Stomach (tissue), 4 donors: Measurements from ENCODE around the gene RAPGEF1.

ENCODE experiments used
- CTCF ChIP-seq, 7 experiments: fragments of 450-650 bp in 4 of 7; fragments of 200-600 bp in 3 of 7; sonication (generic) in 3 of 7; IDR thresholded peaks; one replicate each; pipeline ENCODE4 v1.5.1; 2016 to 2019; ENCODE audit warnings: antibody characterized with exemption in 7 of 7, control low read depth in 2 of 7, mild to moderate bottlenecking in 1 of 7
- EP300 ChIP-seq: sonication (generic); formaldehyde crosslinking; IDR thresholded peaks from one replicate; pipeline ENCODE4 v1.6.1; 2017; ENCODE audit warnings: antibody characterized with exemption
- POLR2A ChIP-seq, 4 donors: fragments of 450-650 bp; IDR thresholded peaks; one replicate each; pipeline ENCODE4 v1.6.1; 2016; ENCODE audit warnings: antibody characterized with exemption in 4 of 4, control low read depth in 2 of 4, mild to moderate bottlenecking in 1 of 4, moderate library complexity in 1 of 4
- POLR2AphosphoS5 ChIP-seq, 3 donors: sonication (generic); formaldehyde crosslinking; IDR thresholded peaks; one replicate each; pipeline ENCODE4 v1.6.1; 2016; ENCODE audit warnings: antibody characterized with exemption in 3 of 3

GRCh38 chr9:131728961-131729360 is 10.9 kb downstream of the RAPGEF1 start:
- TF ChIP-seq EP300 (no peak), POLR2A (IDR thresholded peaks at IDR 0.05) (no peak), CTCF (IDR thresholded peaks at IDR 0.05) (no peak), POLR2AphosphoS5 (IDR thresholded peaks at IDR 0.05) (no peak)
